HEK293 (cell line): ENCODE measurements around the gene PDE9A.

Experiments
- CTCF ChIA-PET: fragments of 350-600 bp; formaldehyde crosslinking; extraction: SDS; loops from one replicate; lab custom pipeline; 2021; ENCODE audit warnings: antibody characterized with exemption; lab: Yijun Ruan, JAX
- POLR2A ChIA-PET: fragments of 300-600 bp; formaldehyde crosslinking; extraction: SDS; loops from one replicate; lab custom pipeline; 2020; ENCODE audit warnings: antibody characterized with exemption, inconsistent platforms; lab: Yijun Ruan, JAX
- H3K27ac ChIP-seq: fragments of 200-500 bp; sonication (Bioruptor generic); 2 replicates; pipeline ENCODE4 v1.5.1; 2014; ENCODE audit warnings: low read depth, low read length, control low read depth, inconsistent platforms; ENCODE audit errors: extremely low read depth
- H3K36me3 ChIP-seq, 2 experiments: fragments of 200-500 bp in 1 of 2; sonication (Bioruptor generic) in 1 of 2; 1 replicate in 1 of 2; 2 replicates in 1 of 2; pipeline ENCODE4 v1.5.1; 2014 to 2017; ENCODE audit warnings: inconsistent platforms in 2 of 2, low read length in 2 of 2; ENCODE audit not compliant: control insufficient read depth in 2 of 2, insufficient read depth in 1 of 2
- H3K4me1 ChIP-seq: fragments of 200-500 bp; sonication (Bioruptor generic); 2 replicates; pipeline ENCODE4 v1.5.1; 2014; ENCODE audit warnings: mild to moderate bottlenecking, low read length, inconsistent platforms; ENCODE audit not compliant: control insufficient read depth, insufficient read depth
- H3K4me3 ChIP-seq: 2 replicates; pipeline ENCODE4 v1.5.1; 2011; ENCODE audit warnings: low read depth, mild to moderate bottlenecking, control low read depth, low read length, moderate library complexity
- H3K9me3 ChIP-seq: fragments of 200-500 bp; sonication (Bioruptor generic); 2 replicates; pipeline ENCODE4 v1.5.1; 2014; ENCODE audit warnings: low read depth, low read length, inconsistent platforms; ENCODE audit not compliant: control insufficient read depth, insufficient read depth
- ATF2 ChIP-seq: fragments of 450-650 bp; formaldehyde crosslinking; IDR thresholded peaks from 2 replicates; pipeline ENCODE4 v1.5.1; 2016; ENCODE audit warnings: missing biosample characterization, missing genetic modification characterization, low read depth
- FEZF1 ChIP-seq: fragments of 450-650 bp; formaldehyde crosslinking; IDR thresholded peaks from 2 replicates; pipeline ENCODE4 v1.5.1; 2016; ENCODE audit warnings: missing biosample characterization, missing genetic modification characterization
- IKZF3 ChIP-seq: fragments of 450-650 bp; IDR thresholded peaks from 2 replicates; pipeline ENCODE4 v1.5.0; 2018; ENCODE audit warnings: missing biosample characterization, mild to moderate bottlenecking, missing genetic modification characterization, moderate library complexity
- YY2 ChIP-seq: fragments of 450-650 bp; formaldehyde crosslinking; IDR thresholded peaks from 2 replicates; pipeline ENCODE4 v1.5.1; 2016; ENCODE audit warnings: missing biosample characterization, missing genetic modification characterization
- ZBTB10 ChIP-seq: fragments of 450-650 bp; formaldehyde crosslinking; IDR thresholded peaks from 2 replicates; pipeline ENCODE4 v1.5.1; 2016; ENCODE audit warnings: missing biosample characterization, missing genetic modification characterization
- ZBTB6 ChIP-seq: fragments of 450-650 bp; formaldehyde crosslinking; IDR thresholded peaks from 2 replicates; pipeline ENCODE4 v1.5.1; 2017; ENCODE audit warnings: missing biosample characterization, missing genetic modification characterization
- ZBTB7A ChIP-seq: fragments of 450-650 bp; formaldehyde crosslinking; IDR thresholded peaks from 2 replicates; pipeline ENCODE4 v1.5.1; 2016; ENCODE audit warnings: low read depth, missing biosample characterization, missing genetic modification characterization
- ZBTB8A ChIP-seq: fragments of 450-650 bp; formaldehyde crosslinking; IDR thresholded peaks from 2 replicates; pipeline ENCODE4 v1.5.1; 2016; ENCODE audit warnings: missing biosample characterization, missing genetic modification characterization
- ZNF169 ChIP-seq: fragments of 450-650 bp; formaldehyde crosslinking; IDR thresholded peaks from 2 replicates; pipeline ENCODE4 v1.5.1; 2016; ENCODE audit warnings: missing biosample characterization, missing genetic modification characterization
- ZNF211 ChIP-seq: fragments of 450-650 bp; formaldehyde crosslinking; IDR thresholded peaks from 2 replicates; pipeline ENCODE4 v1.5.1; 2016; ENCODE audit warnings: low read depth, missing biosample characterization, missing genetic modification characterization
- ZNF341 ChIP-seq: fragments of 450-650 bp; formaldehyde crosslinking; IDR thresholded peaks from 2 replicates; pipeline ENCODE4; 2016; ENCODE audit warnings: low read depth, missing biosample characterization, missing genetic modification characterization
- ZNF350 ChIP-seq: fragments of 450-650 bp; formaldehyde crosslinking; IDR thresholded peaks from 2 replicates; pipeline ENCODE4 v1.5.0; 2017; ENCODE audit warnings: missing biosample characterization, mild to moderate bottlenecking, missing genetic modification characterization
- ZNF362 ChIP-seq: fragments of 450-650 bp; formaldehyde crosslinking; IDR thresholded peaks from 2 replicates; pipeline ENCODE4 v1.5.1; 2016; ENCODE audit warnings: missing biosample characterization, missing genetic modification characterization
- ZNF398 ChIP-seq: fragments of 450-650 bp; formaldehyde crosslinking; IDR thresholded peaks from 2 replicates; pipeline ENCODE4 v1.5.1; 2017; ENCODE audit warnings: missing biosample characterization, missing genetic modification characterization
- ZNF423 ChIP-seq: fragments of 450-650 bp; formaldehyde crosslinking; IDR thresholded peaks from 2 replicates; pipeline ENCODE4 v1.5.1; 2016; ENCODE audit warnings: missing biosample characterization, missing genetic modification characterization
- ZNF791 ChIP-seq: fragments of 450-650 bp; formaldehyde crosslinking; IDR thresholded peaks from 2 replicates; pipeline ENCODE4 v1.5.1; 2016; ENCODE audit warnings: missing biosample characterization, missing genetic modification characterization
- ZSCAN4 ChIP-seq: fragments of 450-650 bp; formaldehyde crosslinking; IDR thresholded peaks from 2 replicates; pipeline ENCODE4 v1.5.1; 2017; ENCODE audit warnings: missing biosample characterization, missing genetic modification characterization

The PDE9A gene

GRCh38 chr21:42645211-42646075, 8.0 kb upstream of the PDE9A start:
- TF ChIP-seq ZNF211, result no peak
- no peak for TF ChIP-seq ZBTB6
- TF ChIP-seq ZBTB10 (tag by site-specific recombination), result no peak
- TF ChIP-seq ATF2 (tag by site-specific recombination), result no peak
- TF ChIP-seq YY2, result no peak
- no peak for TF ChIP-seq ZSCAN4
- no peak for TF ChIP-seq ZNF362 (tag by site-specific recombination)
- TF ChIP-seq ZNF169 (tag by site-specific recombination), result no peak
- TF ChIP-seq IKZF3 (tag by site-specific recombination), result no peak
- TF ChIP-seq ZNF341, result no peak
- no peak for TF ChIP-seq ZNF791 (tag by site-specific recombination)
- no peak for TF ChIP-seq ZNF398 (tag by site-specific recombination)
- no peak for TF ChIP-seq ZBTB7A (tag by site-specific recombination)
- TF ChIP-seq ZNF350 (tag by site-specific recombination), result no peak
- TF ChIP-seq ZBTB8A, result no peak
- TF ChIP-seq ZNF423 (tag by site-specific recombination), result no peak
- no peak for TF ChIP-seq FEZF1
- ChIA-PET POLR2A (interaction anchor here (1.4 kb wide), 1 partner anchor 9 kb away, joined by 3 read pairs; no protein-coding TSS in a partner anchor), CTCF (interaction anchor here (0.6 kb wide), 1 partner anchor 186 kb away, joined by 3 read pairs; no protein-coding TSS in a partner anchor)
- Histone ChIP-seq H3K4me1 (no peaks in the 10 kb centered on the region), H3K36me3 (no peaks in the 10 kb centered on the region), H3K27ac (no peak overlapping the region), H3K9me3 (no peaks in the 10 kb centered on the region), H3K4me3 (no peak overlapping the region)
